ENCODE measurements around the gene ZNF747. TPM values are rescaled to one million over a fixed set of nuclear protein-coding genes. Genes with fewer than 3 reads are reported as not detected.

ZNF747 gene
- total and polyA plus RNA-seq, 10 of the 15 experiments (the other 5 are each of a cell fraction or from before 2014, with no cell fraction given) = 1.0 to 13.0 (median 7.2) TPM

DNA sequence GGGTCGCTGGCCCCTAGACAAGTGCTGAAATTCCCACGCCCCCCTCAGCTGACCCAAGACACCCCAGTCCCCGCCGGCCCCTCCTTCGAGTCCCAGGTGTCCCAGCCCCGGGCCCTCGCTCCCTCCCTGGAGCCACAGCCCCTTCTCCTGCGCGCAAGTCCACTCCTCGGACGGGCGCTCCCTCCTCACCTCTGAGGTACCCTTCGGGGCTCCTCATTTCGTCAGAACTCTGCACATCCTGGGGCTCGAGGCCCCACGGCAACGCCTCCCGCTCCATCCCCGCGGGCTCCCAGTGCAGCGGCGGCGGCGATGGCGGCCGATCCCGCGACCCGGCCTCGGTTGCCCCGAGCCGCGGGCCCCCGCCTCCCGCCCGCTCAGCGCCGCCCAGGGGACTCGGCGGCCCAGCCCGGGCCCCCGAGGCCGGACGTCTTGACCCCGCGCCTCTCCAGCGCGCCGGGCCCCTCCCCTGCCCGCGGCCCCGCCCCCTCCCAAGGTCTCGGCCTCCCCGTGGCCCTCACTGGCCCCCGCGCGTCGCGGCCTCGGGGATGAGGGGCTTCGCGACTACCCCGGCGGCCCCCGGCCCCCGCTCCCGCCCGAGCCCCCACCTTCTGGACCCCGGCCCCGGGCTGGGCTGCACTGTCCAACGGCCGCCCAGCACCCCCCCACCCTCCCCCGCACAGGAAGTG is 8.4 kb downstream of the ZNF747 start, which contains the start of gene ZNF768 (continued):
- TF ChIP-seq EGR1 (IDR thresholded peaks at IDR 0.05; ENCODE audit: borderline replicate concordance in 1 of 2, low read depth in 2 of 2, low read length in 2 of 2) (no peak), BACH1 (IDR thresholded peaks at IDR 0.05; ENCODE audit: borderline replicate concordance) (peak; percentile 71; the same call in 1 of the 2 replicates), RBBP5 (conservative IDR thresholded peaks at IDR 0.05) (no peak), CREB1 (IDR thresholded peaks at IDR 0.05; ENCODE audit: low read depth) (no peak), CBX3 (IDR thresholded peaks at IDR 0.05; ENCODE audit: borderline replicate concordance, low read depth) (no peak), STAT3 (IDR thresholded peaks at IDR 0.05; ENCODE audit: low read depth, low read length) (no peak), PML (IDR thresholded peaks at IDR 0.05; ENCODE audit: low read length) (no peak), ASH2L (IDR thresholded peaks at IDR 0.05; ENCODE audit: borderline replicate concordance, low read depth) (no peak), SREBF2 (IDR thresholded peaks at IDR 0.05; ENCODE audit: low read length) (no peak), NRF1 (conservative IDR thresholded peaks at IDR 0.05; ENCODE audit: low read depth, low read length) (no peak), JUNB (IDR thresholded peaks at IDR 0.05) (no peak), JUND (IDR thresholded peaks at IDR 0.05; ENCODE audit: low read depth, low read length) (no peak), ZNF622 (IDR thresholded peaks at IDR 0.05) (no peak), RB1 (IDR thresholded peaks at IDR 0.05; ENCODE audit: borderline replicate concordance) (0 out of 2 replicates have a peak, but pooled peaks have one; percentile 36)
- TF ChIP-seq, protein P1, sequence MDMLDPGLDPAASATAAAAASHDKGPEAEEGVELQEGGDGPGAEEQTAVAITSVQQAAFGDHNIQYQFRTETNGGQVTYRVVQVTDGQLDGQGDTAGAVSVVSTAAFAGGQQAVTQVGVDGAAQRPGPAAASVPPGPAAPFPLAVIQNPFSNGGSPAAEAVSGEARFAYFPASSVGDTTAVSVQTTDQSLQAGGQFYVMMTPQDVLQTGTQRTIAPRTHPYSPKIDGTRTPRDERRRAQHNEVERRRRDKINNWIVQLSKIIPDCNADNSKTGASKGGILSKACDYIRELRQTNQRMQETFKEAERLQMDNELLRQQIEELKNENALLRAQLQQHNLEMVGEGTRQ (IDR thresholded peaks at IDR 0.05; ENCODE audit: borderline replicate concordance, low read depth, low read length) = no peak
- TF ChIP-seq, protein P2, sequence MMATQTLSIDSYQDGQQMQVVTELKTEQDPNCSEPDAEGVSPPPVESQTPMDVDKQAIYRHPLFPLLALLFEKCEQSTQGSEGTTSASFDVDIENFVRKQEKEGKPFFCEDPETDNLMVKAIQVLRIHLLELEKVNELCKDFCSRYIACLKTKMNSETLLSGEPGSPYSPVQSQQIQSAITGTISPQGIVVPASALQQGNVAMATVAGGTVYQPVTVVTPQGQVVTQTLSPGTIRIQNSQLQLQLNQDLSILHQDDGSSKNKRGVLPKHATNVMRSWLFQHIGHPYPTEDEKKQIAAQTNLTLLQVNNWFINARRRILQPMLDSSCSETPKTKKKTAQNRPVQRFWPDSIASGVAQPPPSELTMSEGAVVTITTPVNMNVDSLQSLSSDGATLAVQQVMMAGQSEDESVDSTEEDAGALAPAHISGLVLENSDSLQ (IDR thresholded peaks at IDR 0.05) = no peak
- TF ChIP-seq, protein P3, sequence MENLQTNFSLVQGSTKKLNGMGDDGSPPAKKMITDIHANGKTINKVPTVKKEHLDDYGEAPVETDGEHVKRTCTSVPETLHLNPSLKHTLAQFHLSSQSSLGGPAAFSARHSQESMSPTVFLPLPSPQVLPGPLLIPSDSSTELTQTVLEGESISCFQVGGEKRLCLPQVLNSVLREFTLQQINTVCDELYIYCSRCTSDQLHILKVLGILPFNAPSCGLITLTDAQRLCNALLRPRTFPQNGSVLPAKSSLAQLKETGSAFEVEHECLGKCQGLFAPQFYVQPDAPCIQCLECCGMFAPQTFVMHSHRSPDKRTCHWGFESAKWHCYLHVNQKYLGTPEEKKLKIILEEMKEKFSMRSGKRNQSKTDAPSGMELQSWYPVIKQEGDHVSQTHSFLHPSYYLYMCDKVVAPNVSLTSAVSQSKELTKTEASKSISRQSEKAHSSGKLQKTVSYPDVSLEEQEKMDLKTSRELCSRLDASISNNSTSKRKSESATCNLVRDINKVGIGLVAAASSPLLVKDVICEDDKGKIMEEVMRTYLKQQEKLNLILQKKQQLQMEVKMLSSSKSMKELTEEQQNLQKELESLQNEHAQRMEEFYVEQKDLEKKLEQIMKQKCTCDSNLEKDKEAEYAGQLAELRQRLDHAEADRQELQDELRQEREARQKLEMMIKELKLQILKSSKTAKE (IDR thresholded peaks at IDR 0.05; ENCODE audit: low read depth, poor library complexity, severe bottlenecking) = no peak
- TF ChIP-seq, protein P4, sequence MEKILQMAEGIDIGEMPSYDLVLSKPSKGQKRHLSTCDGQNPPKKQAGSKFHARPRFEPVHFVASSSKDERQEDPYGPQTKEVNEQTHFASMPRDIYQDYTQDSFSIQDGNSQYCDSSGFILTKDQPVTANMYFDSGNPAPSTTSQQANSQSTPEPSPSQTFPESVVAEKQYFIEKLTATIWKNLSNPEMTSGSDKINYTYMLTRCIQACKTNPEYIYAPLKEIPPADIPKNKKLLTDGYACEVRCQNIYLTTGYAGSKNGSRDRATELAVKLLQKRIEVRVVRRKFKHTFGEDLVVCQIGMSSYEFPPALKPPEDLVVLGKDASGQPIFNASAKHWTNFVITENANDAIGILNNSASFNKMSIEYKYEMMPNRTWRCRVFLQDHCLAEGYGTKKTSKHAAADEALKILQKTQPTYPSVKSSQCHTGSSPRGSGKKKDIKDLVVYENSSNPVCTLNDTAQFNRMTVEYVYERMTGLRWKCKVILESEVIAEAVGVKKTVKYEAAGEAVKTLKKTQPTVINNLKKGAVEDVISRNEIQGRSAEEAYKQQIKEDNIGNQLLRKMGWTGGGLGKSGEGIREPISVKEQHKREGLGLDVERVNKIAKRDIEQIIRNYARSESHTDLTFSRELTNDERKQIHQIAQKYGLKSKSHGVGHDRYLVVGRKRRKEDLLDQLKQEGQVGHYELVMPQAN (conservative IDR thresholded peaks at IDR 0.05) = peak; percentile 78
- TF ChIP-seq, protein P5, sequence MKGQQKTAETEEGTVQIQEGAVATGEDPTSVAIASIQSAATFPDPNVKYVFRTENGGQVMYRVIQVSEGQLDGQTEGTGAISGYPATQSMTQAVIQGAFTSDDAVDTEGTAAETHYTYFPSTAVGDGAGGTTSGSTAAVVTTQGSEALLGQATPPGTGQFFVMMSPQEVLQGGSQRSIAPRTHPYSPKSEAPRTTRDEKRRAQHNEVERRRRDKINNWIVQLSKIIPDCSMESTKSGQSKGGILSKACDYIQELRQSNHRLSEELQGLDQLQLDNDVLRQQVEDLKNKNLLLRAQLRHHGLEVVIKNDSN (IDR thresholded peaks at IDR 0.05; ENCODE audit: borderline replicate concordance, extremely low read length, insufficient read depth, low read depth, low read length) = no peak
- TF ChIP-seq, protein P6, sequence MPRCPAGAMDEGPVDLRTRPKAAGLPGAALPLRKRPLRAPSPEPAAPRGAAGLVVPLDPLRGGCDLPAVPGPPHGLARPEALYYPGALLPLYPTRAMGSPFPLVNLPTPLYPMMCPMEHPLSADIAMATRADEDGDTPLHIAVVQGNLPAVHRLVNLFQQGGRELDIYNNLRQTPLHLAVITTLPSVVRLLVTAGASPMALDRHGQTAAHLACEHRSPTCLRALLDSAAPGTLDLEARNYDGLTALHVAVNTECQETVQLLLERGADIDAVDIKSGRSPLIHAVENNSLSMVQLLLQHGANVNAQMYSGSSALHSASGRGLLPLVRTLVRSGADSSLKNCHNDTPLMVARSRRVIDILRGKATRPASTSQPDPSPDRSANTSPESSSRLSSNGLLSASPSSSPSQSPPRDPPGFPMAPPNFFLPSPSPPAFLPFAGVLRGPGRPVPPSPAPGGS (IDR thresholded peaks at IDR 0.05; ENCODE audit: borderline replicate concordance, insufficient read depth, low read depth, low read length, poor library complexity, severe bottlenecking) = no peak
